HG02970 (cell line): ENCODE data around the gene STX7.
"Not testable (repeated sequence)": the region's sequence is repeated elsewhere in the genome, so short reads cannot be mapped to it uniquely, and the experiment has no call there.

Source experiments
- ATAC-seq: cut with Tn5 transposase; IDR thresholded peaks from one replicate; pipeline ENCODE4 v1.9.1; 2021; ENCODE audit warnings: mild to moderate bottlenecking, moderate library complexity, moderate number of reproducible peaks; ENCODE audit not compliant: unreplicated experiment, low FRiP score

Gene STX7, protein sequence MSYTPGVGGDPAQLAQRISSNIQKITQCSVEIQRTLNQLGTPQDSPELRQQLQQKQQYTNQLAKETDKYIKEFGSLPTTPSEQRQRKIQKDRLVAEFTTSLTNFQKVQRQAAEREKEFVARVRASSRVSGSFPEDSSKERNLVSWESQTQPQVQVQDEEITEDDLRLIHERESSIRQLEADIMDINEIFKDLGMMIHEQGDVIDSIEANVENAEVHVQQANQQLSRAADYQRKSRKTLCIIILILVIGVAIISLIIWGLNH

DNA sequence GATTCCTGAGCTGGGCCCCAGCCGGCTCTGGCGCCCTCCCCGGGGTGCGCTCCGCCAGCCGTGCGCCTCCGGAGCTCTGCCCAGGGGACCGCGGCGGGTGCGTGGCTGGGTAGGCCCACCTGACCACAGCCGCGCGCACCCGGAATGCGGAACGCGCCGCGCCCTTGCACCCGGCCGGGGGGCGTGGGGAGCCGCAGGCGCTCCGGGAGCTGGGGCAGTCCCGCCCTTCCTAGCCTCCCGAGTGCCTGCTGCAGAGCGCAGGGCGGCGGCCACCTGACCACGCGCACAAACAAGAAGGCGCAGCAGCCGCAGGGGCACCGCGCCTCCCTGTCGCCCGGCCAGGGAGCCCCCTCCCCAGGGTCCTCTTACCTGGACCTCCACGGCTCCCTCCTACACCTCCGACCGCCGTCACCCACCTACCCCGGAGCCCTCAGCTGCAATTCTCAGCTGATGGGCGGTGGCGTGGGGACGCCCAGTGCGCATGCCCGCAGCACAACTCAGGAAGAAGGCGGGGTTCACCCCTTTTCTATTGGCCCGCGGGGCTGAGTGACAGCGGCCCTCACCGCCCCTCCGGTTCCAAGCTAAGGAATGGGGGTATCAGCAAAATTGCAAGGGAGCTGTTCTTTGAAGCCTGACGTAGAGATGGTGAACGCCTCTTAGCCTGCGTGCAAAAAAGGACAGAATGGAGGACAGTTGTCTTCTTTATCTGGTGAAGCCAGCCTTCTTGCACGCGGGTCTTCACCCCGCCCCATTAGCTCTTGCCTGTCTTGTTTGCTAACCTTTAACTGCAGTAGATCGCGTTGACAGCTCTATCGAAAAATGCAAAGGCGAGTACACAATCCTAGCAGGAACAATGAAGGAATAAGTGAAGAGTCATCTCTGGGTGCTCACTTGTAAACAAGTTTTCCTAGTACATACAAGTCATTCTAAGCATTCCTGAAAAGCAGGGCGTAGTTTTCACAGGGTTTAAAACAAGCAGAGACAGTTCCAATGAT, at the start of gene STX7:
TSS of gene STX7 (minus strand) at position 479 of the 995 bp plus-strand sequence. CDS start 9,586 bp downstream, outside the sequence.
- peak; percentile 96 for ATAC-seq

DNA sequence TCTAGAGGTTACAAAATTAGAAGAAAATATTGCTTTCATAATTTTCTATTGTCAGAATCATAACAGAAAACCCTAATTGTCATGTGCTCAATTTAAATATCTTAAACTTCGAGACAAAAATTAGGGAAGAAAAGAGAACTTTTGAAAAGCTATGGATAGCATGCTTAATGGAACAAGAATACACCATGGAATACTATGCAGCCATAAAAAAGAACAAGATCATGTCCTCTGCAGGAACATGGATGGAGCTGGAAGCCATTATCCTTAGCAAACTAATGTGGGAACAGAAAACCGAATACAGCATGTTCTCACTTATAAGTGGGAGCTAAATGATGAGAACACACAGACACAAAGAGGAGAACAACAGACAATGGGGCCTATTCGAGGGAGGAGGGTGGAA, 47.2 kb upstream of the STX7 start:
- not testable (repeated sequence) for ATAC-seq

GRCh38 chr6:132552372-132552771, 39.5 kb upstream of the STX7 start, which contains the start of gene TAAR8:
TAAR8 (plus strand) TSS chr6:132552672; CDS start chr6:132552693, 21 bp downstream.
- ATAC-seq = no peak

DNA sequence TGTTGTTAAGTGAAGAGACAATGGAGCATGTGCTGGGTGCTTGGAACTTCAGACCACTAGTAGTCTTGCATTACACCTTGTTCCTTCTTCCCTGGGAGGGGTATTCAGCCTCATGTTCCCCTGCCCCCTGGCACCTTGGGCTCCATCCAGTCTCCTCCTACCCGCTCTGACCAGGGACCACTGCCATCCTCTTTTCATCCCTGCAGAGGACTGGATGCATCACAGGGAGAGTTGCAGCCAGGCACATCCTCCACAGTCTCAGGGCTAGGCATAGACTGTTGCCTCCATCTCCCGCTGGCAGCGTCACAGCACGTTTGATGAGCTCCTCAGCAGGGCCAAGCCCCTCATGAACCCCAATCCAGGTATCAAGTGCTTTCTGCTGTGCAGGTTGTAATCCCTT, 38.3 kb upstream of the STX7 start:
- no peak for ATAC-seq

DNA sequence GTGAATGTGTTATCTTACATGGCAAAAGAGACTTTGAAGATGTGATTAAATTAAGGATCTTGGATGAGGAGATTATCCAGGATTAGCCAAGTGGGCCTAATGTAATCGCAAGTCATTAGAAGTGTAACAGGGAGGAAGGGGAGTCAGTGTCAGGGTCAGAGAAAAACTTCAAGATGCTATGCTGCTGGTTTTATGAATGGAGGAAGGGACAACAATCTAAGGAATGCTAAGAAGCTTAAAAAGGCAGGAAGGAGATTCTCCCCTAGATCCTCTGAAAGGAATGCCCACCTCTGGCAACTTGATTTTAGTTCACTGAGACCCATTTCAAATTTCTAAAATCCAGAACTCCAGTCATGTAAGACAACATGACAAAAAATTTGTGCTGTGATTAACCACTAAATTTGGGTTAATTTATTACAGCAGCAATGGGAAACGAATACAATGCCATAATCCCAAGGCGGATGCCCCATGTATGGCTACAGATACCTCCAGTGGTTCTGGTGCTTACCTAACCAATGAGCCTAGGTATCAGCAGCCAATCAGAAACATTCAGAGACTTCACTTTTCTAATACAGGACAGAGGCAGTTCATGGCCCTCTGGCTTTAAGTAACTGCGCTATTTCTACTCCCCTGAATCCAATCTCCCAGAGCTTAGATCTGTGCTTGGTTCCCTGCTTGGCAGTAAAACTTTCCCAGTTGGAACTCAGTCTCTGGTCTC, 36.0 kb upstream of the STX7 start:
- ATAC-seq = no peak

DNA sequence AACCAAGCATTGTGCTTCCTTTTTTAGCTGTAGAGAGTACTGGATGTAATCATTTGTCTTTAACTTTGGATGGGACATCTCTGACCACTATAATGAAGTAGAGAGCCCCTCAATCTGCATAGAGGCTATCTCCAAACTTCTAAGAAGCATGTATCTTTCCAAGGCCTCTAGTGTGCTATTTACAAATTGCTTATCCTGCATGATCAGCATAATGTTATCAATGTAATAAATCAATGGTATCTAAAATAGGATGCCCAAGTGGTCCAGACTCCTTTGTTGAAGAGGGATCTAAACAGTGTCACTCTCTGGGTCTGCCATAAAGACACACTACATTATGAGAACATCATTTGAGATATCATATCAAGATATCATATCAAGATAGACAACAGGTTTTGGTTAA, 31.9 kb upstream of the STX7 start:
- ATAC-seq = no peak

DNA sequence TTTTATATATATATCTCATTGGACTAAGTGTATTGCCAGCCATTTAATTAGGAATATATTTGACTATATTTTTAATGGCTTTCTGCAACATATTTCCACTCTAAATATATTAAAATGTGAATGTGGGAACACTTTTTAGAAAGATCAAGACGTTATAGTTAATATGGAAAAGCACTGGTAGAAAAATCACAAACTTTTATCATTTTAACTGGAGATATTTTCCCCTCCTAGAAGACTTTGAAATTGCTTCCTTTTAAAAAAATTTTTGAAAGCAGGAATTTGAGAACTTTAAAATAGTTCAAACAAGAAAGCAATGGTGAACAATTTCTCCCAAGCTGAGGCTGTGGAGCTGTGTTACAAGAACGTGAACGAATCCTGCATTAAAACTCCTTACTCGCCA, 25.1 kb upstream of the STX7 start, which contains the start of gene TAAR9:
TSS of gene TAAR9 (plus strand) at position 301 of the 400 bp plus-strand sequence. CDS start at position 314, 13 bp downstream.
- ATAC-seq = no peak

- no peak for ATAC-seq
Measured at GRCh38 chr6:132537145-132537544, 24.2 kb upstream of the STX7 start.

GRCh38 chr6:132534546-132534945, 21.6 kb upstream of the STX7 start:
- not testable (repeated sequence) for ATAC-seq

DNA sequence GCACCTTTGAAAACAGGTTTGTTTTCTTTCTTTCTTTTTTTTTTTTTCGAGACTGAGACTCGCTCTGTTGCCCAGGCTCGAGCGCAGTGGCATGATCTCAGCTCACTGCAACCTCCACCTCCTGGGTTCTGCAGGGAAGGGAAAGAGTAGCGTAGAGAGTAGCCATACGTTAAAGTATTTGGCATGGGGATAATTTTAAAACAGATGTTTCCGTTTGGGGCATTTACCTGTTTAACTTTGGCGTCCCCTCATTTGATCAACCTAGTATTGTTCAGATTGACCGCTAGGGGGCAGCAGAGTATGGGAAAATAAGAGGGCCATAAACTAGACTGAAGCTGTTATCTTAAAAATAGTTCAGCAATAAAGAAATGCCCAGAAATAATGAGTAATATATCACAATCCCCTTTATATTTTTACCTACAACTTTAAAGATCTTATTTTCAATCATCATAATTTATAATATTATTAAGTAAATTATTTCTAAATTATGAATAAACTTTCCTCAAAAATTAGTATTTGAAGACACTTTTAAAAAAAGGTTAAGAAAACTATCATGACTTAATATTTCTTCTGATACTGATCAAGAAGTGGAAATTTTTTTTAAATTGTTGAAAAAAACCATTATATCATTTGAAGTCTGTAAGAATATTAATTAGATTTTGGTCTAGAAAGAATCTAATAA, 17.5 kb upstream of the STX7 start:
- peak; percentile 76 for ATAC-seq

- no peak for ATAC-seq
Measured at GRCh38 chr6:132527791-132528190, 14.9 kb upstream of the STX7 start.

- ATAC-seq = no peak
Measured at GRCh38 chr6:132526461-132526860, 13.5 kb upstream of the STX7 start.

DNA sequence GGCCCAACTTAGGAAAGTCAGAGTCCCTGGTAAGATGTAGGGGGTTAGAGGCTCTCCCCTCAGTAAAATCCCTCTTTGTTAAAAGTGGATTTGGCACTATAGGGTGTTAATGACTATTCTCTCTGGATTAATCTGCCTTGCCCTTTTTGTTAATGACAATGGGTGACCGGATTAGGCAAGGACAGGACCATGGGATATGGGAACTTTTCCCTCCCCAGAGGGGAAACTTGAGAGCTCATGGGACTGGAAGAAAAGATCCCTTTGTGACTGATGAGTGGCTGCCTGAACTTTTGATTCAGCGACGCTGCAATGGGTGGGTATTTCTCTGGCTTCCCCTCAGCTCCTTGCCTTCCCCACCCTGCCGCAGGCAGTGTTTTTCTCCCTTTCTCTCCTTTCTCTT, 12.9 kb upstream of the STX7 start:
- ATAC-seq = no peak

DNA sequence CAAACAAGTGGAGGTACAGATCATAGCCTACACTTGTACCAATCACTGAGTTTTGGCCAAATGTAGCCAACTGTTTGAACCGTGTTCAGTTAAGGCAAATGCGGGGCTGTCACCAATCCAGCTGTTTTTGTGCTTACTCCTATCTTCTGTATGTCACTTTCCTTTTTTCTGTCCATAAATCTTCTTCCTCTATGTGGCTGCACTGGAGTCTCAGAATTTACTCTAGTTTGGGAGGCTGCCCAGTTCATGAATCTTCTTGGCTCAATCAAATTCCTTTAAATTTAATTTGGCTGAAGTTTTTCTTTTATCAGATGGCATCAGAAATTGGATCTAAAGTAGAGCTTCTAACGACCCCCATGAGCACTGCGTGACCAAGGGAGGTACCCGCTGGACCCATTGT, 11.7 kb upstream of the STX7 start:
- no peak for ATAC-seq

GRCh38 chr6:132520953-132521352, 8.0 kb upstream of the STX7 start:
- ATAC-seq = no peak

GRCh38 chr6:132515386-132515785, 2.5 kb upstream of the STX7 start:
- ATAC-seq = no peak

DNA sequence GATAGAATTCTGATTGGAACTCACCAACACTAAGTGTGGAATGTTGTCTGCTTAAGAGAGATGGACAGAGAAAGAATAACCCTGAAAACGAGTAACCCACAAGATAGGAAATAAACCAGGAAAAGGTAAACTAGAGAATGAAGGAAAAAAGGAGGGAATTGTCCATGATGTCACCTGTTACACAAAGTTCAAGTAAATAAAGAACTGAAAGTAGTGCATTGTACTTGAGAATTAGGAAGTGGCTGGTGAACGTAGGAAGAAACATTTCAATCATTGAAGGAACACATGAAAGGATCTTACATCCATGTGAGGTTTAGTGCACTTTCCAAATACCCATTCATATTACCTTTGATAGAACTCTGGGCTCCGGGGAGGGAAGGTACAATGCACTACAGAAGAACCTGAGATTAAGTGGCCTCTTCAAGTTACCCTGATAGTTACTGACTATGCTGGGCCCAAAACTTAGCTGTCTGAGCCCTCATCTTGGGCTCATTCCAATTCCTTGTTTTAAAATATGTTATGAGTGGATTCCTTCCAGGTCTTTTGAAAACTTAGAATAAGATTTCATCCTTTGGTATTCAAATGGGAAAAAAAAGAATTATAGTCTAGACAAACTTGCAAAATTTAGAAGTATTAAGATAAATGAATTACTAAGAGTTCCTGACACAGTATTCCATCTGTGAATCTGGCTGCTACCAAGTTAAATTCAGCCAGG, 1.1 kb upstream of the STX7 start:
- ATAC-seq = no peak

DNA sequence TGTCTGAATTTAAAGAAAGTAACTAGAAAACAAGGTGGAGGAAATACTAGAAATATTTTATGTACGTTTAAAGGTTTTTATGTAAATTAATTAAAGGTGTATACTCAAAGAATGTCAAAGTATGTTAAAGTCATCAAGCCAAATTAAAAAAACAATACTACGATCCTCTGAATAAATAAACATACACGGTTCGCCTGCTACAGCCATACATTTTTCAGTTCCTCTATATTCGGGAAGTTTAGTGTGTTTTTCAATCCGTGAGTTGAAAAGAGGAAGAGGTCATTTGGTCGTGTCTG, 626 bp downstream of the STX7 start:
- ATAC-seq = no peak

DNA sequence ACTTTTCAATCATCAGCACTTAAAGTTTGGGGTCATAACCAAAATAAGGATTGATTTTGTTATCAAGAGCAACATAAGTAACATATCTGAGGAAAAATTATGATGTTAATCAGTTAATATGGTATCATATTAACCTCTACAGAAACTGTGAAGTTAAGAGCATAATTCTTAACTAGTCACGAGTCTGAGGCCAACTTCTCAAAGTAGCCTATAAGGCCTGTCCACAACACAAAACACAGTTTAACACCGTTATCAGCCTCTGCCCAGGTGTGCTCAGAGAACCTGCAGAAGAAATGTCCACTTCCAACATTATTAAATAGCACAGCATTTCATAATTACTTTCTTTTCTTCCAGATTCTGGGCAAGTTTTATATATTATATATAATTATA, 1.1 kb downstream of the STX7 start:
- ATAC-seq = no peak
